SK-N-SH (cell line): ENCODE results near the gene OR4D1. TPM values are rescaled to one million over a fixed set of nuclear protein-coding genes. Genes with fewer than 3 reads are reported as not detected.
A peak's percentile ranks its signal among the peaks of the same experiment; 100 is the strongest.

ENCODE experiments used
- CTCF ChIA-PET: fragments of 300-600, 350-600 bp; formaldehyde crosslinking; extraction: SDS; loops from one replicate; lab custom pipeline; 2021; lab: Yijun Ruan, JAX
- POLR2A ChIA-PET: fragments of 350-600 bp; sonication (Branson Sonifier 250); formaldehyde crosslinking; extraction: SDS; loops from one replicate; lab custom pipeline; 2020; ENCODE audit warnings: antibody characterized with exemption, inconsistent platforms; lab: Yijun Ruan, JAX
- DNase-seq: peaks from one replicate; pipeline ENCODE4 v3.0.0; 2012
- H2AFZ ChIP-seq: fragments of 200-600 bp; sonication (generic); 2 replicates; pipeline ENCODE4 v1.8.1; 2016; ENCODE audit warnings: antibody characterized with exemption, mild to moderate bottlenecking, low read depth
- H3F3A ChIP-seq: fragments of 200-600 bp; sonication (generic); replicated peaks from 2 replicates; pipeline ENCODE3; 2016; ENCODE audit warnings: antibody characterized with exemption, mild to moderate bottlenecking; ENCODE audit not compliant: insufficient read depth
- H3K27ac ChIP-seq, 2 experiments: fragments of 200-500 bp in 1 of 2; fragments of 200-600 bp in 1 of 2; sonication (Bioruptor generic) in 1 of 2; sonication (generic), shearing (Covaris generic) in 1 of 2; 2 replicates each; pipeline versions ENCODE4 v1.5.1 to v1.6.1; 2014 to 2016; ENCODE audit warnings: low read depth in 2 of 2, inconsistent platforms in 1 of 2, low read length in 1 of 2, mild to moderate bottlenecking in 1 of 2, mixed read lengths in 1 of 2
- H3K27me3 ChIP-seq: fragments of 200-600 bp; sonication (generic), shearing (Covaris generic); 2 replicates; pipeline ENCODE4 v1.6.1; 2016; ENCODE audit warnings: mixed run types; ENCODE audit not compliant: insufficient read depth
- H3K36me3 ChIP-seq, 2 experiments: fragments of 200-500 bp in 1 of 2; fragments of 200-600 bp in 1 of 2; sonication (Bioruptor generic) in 1 of 2; sonication (generic) in 1 of 2; replicated peaks in 1 of 2; 2 replicates each; pipeline versions ENCODE3 to v1.5.1; 2014 to 2016; ENCODE audit warnings: low read length in 1 of 2, mild to moderate bottlenecking in 1 of 2; ENCODE audit not compliant: insufficient read depth in 2 of 2, control insufficient read depth in 1 of 2
- H3K4me1 ChIP-seq, 2 experiments: fragments of 200-500 bp in 1 of 2; fragments of 200-600 bp in 1 of 2; sonication (Bioruptor generic) in 1 of 2; sonication (generic), shearing (Covaris generic) in 1 of 2; 2 replicates each; pipeline versions ENCODE4 v1.5.1 to v1.6.1; 2014 to 2016; ENCODE audit warnings: low read depth in 1 of 2, low read length in 1 of 2, mixed run types in 1 of 2; ENCODE audit not compliant: insufficient read depth in 2 of 2, control insufficient read depth in 1 of 2
- H3K4me2 ChIP-seq: fragments of 200-600 bp; sonication (generic), shearing (Covaris generic); 2 replicates; pipeline ENCODE4 v1.6.1; 2017; ENCODE audit warnings: mixed run types
- H3K4me3 ChIP-seq, 2 experiments: fragments of 200-500 bp in 1 of 2; fragments of 200-600 bp in 1 of 2; sonication (Bioruptor generic) in 1 of 2; sonication (generic), shearing (Covaris generic) in 1 of 2; 2 replicates each; pipeline versions ENCODE4 v1.5.1 to v1.8.1; 2014 to 2016; ENCODE audit warnings: low read depth in 2 of 2, inconsistent platforms in 1 of 2, low read length in 1 of 2, mild to moderate bottlenecking in 1 of 2, mixed read lengths in 1 of 2, moderate library complexity in 1 of 2
- H3K79me2 ChIP-seq: fragments of 200-600 bp; sonication (generic); 2 replicates; pipeline ENCODE4 v1.8.1; 2017; ENCODE audit warnings: mild to moderate bottlenecking; ENCODE audit not compliant: insufficient read depth
- H3K9ac ChIP-seq: fragments of 200-600 bp; sonication (generic); 2 replicates; pipeline ENCODE4 v1.6.1; 2017; ENCODE audit warnings: mixed run types
- H3K9me2 ChIP-seq: fragments of 200-600 bp; sonication (generic); 2 replicates; pipeline ENCODE4 v1.6.1; 2017; ENCODE audit warnings: mixed run types
- H3K9me3 ChIP-seq: fragments of 200-600 bp; sonication (generic); 2 replicates; pipeline ENCODE4 v1.6.1; 2017; ENCODE audit warnings: mixed run types, mild to moderate bottlenecking, moderate library complexity
- H4K20me1 ChIP-seq: fragments of 200-600 bp; sonication (generic); 2 replicates; pipeline ENCODE4 v1.6.1; 2017; ENCODE audit warnings: mild to moderate bottlenecking, mixed run types; ENCODE audit not compliant: insufficient read depth
- CHD2 ChIP-seq: fragments of 150-350 bp; IDR thresholded peaks from 2 replicates; pipeline ENCODE4 v1.6.1; 2018; ENCODE audit warnings: low read length; ENCODE audit not compliant: partially characterized antibody
- CTCF ChIP-seq: fragments of 200-600 bp; sonication (generic); IDR thresholded peaks from 2 replicates; pipeline ENCODE4 v1.6.1; 2017; ENCODE audit warnings: antibody characterized with exemption, mild to moderate bottlenecking, moderate library complexity
- ELF1 ChIP-seq: IDR thresholded peaks from 2 replicates; pipeline ENCODE4 v1.4.0; 2012
- EZH2phosphoT487 ChIP-seq: fragments of 200-600 bp; sonication (generic); IDR thresholded peaks from 2 replicates; pipeline ENCODE4 v1.6.1; 2017; ENCODE audit warnings: low read depth, mixed run types, mild to moderate bottlenecking, antibody characterized with exemption, moderate library complexity, borderline replicate concordance
- FOXM1 ChIP-seq: IDR thresholded peaks from 2 replicates; pipeline ENCODE4 v1.4.0; 2012; ENCODE audit warnings: low read depth, mild to moderate bottlenecking
- IRF3 ChIP-seq: fragments of 150-350 bp; IDR thresholded peaks from 2 replicates; pipeline ENCODE4 v1.6.1; 2016; ENCODE audit warnings: mild to moderate bottlenecking, low read depth, low read length
- NFIC ChIP-seq: IDR thresholded peaks from 2 replicates; pipeline ENCODE4 v1.4.0; 2012; ENCODE audit warnings: borderline replicate concordance
- WGBS: methylation state at CpG from one replicate; pipeline ENCODE4 v1.1.6; 2017; ENCODE audit warnings: low lambda C conversion rate; 5-methylcytosine and 5-hydroxymethylcytosine counted together
- polyA plus RNA-seq, 3 experiments: library from polyadenylated mRNA; depleted of rRNA; stranded (reverse); fragments of >200 nt; gene quantifications; 2 replicates each; pipeline ENCODE4 v1.2.3, GENCODE V29; 2012
- TF ChIP-seq, protein P1 (sequence below): IDR thresholded peaks from 2 replicates; pipeline ENCODE4 v1.6.1; 2012; ENCODE audit warnings: mild to moderate bottlenecking, low read depth, low read length, moderate library complexity

Gene OR4D1
- polyA plus RNA-seq, 1 of the 3 experiments (the other 2 are of a cell fraction) = not detected

GRCh38 chr17:58165981-58166380 is 17.8 kb downstream of the OR4D1 start:
- peaks cover 5% of the 10 kb centered on the region; the same call in 1 of the 2 replicates for H3K27me3 ChIP-seq
- H3K9me3 ChIP-seq = no peaks in the 10 kb centered on the region
- H3K27ac ChIP-seq = no peak overlapping the region
- no peak overlapping the region for H2AFZ ChIP-seq
- H3K36me3 ChIP-seq = no peaks in the 10 kb centered on the region
- no peak for DNase-seq
- no peak overlapping the region for H3K4me2 ChIP-seq
- POLR2A ChIA-PET = no interaction called here
- no peaks in the 10 kb centered on the region for H3K79me2 ChIP-seq
- no peaks in the 10 kb centered on the region for H3K4me1 ChIP-seq
- TF ChIP-seq, protein P1, sequence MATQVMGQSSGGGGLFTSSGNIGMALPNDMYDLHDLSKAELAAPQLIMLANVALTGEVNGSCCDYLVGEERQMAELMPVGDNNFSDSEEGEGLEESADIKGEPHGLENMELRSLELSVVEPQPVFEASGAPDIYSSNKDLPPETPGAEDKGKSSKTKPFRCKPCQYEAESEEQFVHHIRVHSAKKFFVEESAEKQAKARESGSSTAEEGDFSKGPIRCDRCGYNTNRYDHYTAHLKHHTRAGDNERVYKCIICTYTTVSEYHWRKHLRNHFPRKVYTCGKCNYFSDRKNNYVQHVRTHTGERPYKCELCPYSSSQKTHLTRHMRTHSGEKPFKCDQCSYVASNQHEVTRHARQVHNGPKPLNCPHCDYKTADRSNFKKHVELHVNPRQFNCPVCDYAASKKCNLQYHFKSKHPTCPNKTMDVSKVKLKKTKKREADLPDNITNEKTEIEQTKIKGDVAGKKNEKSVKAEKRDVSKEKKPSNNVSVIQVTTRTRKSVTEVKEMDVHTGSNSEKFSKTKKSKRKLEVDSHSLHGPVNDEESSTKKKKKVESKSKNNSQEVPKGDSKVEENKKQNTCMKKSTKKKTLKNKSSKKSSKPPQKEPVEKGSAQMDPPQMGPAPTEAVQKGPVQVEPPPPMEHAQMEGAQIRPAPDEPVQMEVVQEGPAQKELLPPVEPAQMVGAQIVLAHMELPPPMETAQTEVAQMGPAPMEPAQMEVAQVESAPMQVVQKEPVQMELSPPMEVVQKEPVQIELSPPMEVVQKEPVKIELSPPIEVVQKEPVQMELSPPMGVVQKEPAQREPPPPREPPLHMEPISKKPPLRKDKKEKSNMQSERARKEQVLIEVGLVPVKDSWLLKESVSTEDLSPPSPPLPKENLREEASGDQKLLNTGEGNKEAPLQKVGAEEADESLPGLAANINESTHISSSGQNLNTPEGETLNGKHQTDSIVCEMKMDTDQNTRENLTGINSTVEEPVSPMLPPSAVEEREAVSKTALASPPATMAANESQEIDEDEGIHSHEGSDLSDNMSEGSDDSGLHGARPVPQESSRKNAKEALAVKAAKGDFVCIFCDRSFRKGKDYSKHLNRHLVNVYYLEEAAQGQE = peak; percentile 88
- TF ChIP-seq IRF3 = no peak
- CTCF ChIA-PET = interaction anchor here (0.9 to 1.9 kb wide), 4 partner anchors 8 to 282 kb away, joined by 3 to 5 read pairs (median 4); no protein-coding TSS in a partner anchor
- H3F3A ChIP-seq = no peaks in the 10 kb centered on the region
- no peaks in the 10 kb centered on the region for H3K9me2 ChIP-seq
- H3K4me3 ChIP-seq = no peak overlapping the region
- WGBS = 4% methylated on average over 2 of the region's 2 CpGs
- no peak overlapping the region for H3K9ac ChIP-seq
- no peaks in the 10 kb centered on the region for H4K20me1 ChIP-seq

GRCh38 chr17:58166682-58167081 is 18.5 kb downstream of the OR4D1 start, which contains the start of gene OR4D2:
TSS of gene OR4D2 (plus strand) at chr17:58166982. CDS start at chr17:58169656, 2,674 bp downstream.
- Histone ChIP-seq H3K27me3 (peaks cover 5% of the 10 kb centered on the region; the same call in 1 of the 2 replicates), H3K27ac (no peak within 1 kb of the TSS), H3K4me3 (no peak within 1 kb of the TSS), H3K9ac (no peak within 1 kb of the TSS), H3K36me3 (no peaks in the 10 kb centered on the region), H4K20me1 (no peaks in the 10 kb centered on the region), H3K4me2 (no peak within 1 kb of the TSS), H3K79me2 (no peaks in the 10 kb centered on the region), H2AFZ (no peak within 1 kb of the TSS), H3K4me1 (no peaks in the 10 kb centered on the region), H3F3A (no peaks in the 10 kb centered on the region), H3K9me3 (no peaks in the 10 kb centered on the region), H3K9me2 (no peaks in the 10 kb centered on the region)
- no peak for DNase-seq
- 9% methylated on average over 6 of the region's 6 CpGs for WGBS
- no peak for TF ChIP-seq NFIC
- no peak for TF ChIP-seq CHD2
- no peak for TF ChIP-seq ELF1
- no peak for TF ChIP-seq FOXM1
- no peak for TF ChIP-seq EZH2phosphoT487
- no peak for TF ChIP-seq CTCF
- POLR2A ChIA-PET = no interaction called here
- CTCF ChIA-PET = interaction anchor here (1.1 to 1.4 kb wide), 3 partner anchors 33 to 282 kb away, joined by 3 to 5 read pairs (median 3); no protein-coding TSS in a partner anchor
